ENCODE data around the gene WDR27.

WDR27 gene

DNA sequence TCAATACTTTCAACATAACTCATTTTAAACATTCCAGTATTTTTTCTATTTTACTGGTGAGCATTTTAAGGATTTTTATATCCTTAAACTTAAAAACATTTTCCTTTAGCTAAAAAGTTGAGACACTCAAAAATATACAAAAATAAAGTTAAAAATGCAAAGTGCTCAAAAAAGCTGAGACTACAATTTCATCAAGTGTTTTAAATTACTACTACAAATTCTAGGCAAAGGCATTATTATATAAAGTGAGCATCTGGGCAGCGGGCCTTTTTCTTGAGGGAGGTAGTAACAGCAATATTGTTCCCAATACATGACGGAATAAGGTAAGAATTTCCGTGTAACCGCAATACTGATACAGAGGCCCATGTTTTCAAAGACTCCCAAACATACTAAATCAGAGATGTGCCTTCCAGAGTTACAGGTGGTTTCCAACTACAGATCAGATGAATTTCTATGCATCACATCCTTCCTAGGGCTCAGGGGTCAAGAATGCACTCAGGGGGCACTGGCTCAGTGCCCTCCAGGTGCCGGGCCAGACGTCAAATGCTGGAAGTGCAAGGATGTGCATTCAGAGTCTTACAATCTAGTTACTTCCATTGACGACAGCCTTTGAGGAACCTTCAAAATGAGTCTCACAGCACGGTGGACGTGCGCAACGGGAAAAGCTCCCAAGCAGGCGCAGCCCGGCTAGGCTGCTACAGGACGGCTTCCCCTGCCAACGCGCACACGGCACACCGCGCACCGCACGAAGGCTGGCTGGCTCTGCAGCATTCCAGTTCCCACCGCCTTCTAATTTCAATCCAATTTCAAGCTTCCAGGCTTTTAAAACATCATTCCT, 20.8 kb upstream of the WDR27 start (continued):
- TF ChIP-seq, protein P1, sequence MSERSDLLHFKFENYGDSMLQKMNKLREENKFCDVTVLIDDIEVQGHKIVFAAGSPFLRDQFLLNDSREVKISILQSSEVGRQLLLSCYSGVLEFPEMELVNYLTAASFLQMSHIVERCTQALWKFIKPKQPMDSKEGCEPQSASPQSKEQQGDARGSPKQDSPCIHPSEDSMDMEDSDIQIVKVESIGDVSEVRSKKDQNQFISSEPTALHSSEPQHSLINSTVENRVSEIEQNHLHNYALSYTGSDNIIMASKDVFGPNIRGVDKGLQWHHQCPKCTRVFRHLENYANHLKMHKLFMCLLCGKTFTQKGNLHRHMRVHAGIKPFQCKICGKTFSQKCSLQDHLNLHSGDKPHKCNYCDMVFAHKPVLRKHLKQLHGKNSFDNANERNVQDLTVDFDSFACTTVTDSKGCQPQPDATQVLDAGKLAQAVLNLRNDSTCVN (tag by site-specific recombination; optimal IDR thresholded peaks at IDR 0.05), result no peak
- peak; percentile 12 for TF ChIP-seq ZBTB8A (tag by site-specific recombination; IDR thresholded peaks at IDR 0.05)
- TF ChIP-seq BCL11B (tag by site-specific recombination; IDR thresholded peaks at IDR 0.05; ENCODE audit: low read depth), result no peak
- peak; percentile 46; the same call in 1 of the 2 replicates for TF ChIP-seq ZNF660 (tag by site-specific recombination; IDR thresholded peaks at IDR 0.05)
- no peak for TF ChIP-seq ZNF560 (tag by site-specific recombination; IDR thresholded peaks at IDR 0.05; ENCODE audit: borderline replicate concordance)
- TF ChIP-seq ZNF423 (tag by site-specific recombination; IDR thresholded peaks at IDR 0.05), result no peak
- no peak for TF ChIP-seq ZNF571 (tag by site-specific recombination; IDR thresholded peaks at IDR 0.05)
- no peak for TF ChIP-seq ZNF521 (tag by site-specific recombination; IDR thresholded peaks at IDR 0.05)
- TF ChIP-seq ZNF837 (tag by site-specific recombination; IDR thresholded peaks at IDR 0.05), result no peak
- no peak for TF ChIP-seq ZNF292 (tag by site-specific recombination; IDR thresholded peaks at IDR 0.05; ENCODE audit: borderline replicate concordance, low read depth)
- TF ChIP-seq, protein P2, sequence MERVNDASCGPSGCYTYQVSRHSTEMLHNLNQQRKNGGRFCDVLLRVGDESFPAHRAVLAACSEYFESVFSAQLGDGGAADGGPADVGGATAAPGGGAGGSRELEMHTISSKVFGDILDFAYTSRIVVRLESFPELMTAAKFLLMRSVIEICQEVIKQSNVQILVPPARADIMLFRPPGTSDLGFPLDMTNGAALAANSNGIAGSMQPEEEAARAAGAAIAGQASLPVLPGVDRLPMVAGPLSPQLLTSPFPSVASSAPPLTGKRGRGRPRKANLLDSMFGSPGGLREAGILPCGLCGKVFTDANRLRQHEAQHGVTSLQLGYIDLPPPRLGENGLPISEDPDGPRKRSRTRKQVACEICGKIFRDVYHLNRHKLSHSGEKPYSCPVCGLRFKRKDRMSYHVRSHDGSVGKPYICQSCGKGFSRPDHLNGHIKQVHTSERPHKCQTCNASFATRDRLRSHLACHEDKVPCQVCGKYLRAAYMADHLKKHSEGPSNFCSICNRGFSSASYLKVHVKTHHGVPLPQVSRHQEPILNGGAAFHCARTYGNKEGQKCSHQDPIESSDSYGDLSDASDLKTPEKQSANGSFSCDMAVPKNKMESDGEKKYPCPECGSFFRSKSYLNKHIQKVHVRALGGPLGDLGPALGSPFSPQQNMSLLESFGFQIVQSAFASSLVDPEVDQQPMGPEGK (tag by site-specific recombination; IDR thresholded peaks at IDR 0.05), result peak; percentile 37; the same call in 1 of the 2 replicates
- no peak for TF ChIP-seq REPIN1 (tag by site-specific recombination; IDR thresholded peaks at IDR 0.05; ENCODE audit: low read depth)
- no peak for TF ChIP-seq HOXC10 (CRISPR knock-in tag; IDR thresholded peaks at IDR 0.05)
- peak; percentile 28; the same call in 1 of the 2 replicates for TF ChIP-seq ZBTB20 (tag by site-specific recombination; IDR thresholded peaks at IDR 0.05)
- TF ChIP-seq ZNF677 (tag by site-specific recombination; IDR thresholded peaks at IDR 0.05), result no peak
- no peak for TF ChIP-seq SETDB1 (IDR thresholded peaks at IDR 0.05; ENCODE audit: insufficient read length, low read length)
- no peak for TF ChIP-seq SP3 (tag by site-specific recombination; IDR thresholded peaks at IDR 0.05)
- peak; percentile 57 for TF ChIP-seq KLF10 (tag by site-specific recombination; IDR thresholded peaks at IDR 0.05)
- no peak for TF ChIP-seq ZNF24 (tag by site-specific recombination; IDR thresholded peaks at IDR 0.05)
- TF ChIP-seq, protein P3, sequence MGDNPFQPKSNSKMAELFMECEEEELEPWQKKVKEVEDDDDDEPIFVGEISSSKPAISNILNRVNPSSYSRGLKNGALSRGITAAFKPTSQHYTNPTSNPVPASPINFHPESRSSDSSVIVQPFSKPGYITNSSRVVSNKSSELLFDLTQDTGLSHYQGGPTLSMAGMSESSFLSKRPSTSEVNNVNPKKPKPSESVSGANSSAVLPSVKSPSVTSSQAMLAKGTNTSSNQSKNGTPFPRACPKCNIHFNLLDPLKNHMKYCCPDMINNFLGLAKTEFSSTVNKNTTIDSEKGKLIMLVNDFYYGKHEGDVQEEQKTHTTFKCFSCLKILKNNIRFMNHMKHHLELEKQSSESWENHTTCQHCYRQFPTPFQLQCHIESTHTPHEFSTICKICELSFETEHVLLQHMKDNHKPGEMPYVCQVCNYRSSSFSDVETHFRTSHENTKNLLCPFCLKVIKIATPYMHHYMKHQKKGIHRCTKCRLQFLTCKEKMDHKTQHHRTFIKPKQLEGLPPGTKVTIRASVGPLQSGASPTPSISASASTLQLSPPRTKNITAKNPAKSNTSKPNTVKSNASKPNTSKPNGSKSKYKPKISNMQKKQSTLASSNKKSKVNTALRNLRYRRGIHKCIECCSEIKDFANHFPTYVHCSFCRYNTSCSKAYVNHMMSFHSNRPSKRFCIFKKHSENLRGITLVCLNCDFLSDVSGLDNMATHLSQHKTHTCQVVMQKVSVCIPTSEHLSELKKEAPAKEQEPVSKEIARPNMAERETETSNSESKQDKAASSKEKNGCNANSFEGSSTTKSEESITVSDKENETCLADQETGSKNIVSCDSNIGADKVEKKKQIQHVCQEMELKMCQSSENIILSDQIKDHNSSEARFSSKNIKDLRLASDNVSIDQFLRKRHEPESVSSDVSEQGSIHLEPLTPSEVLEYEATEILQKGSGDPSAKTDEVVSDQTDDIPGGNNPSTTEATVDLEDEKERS (tag by site-specific recombination; IDR thresholded peaks at IDR 0.05), result no peak
- TF ChIP-seq HOXD13 (CRISPR knock-in tag; IDR thresholded peaks at IDR 0.05; ENCODE audit: borderline replicate concordance), result no peak
- TF ChIP-seq GLIS1 (tag by site-specific recombination; IDR thresholded peaks at IDR 0.05), result peak; percentile 32; the same call in 1 of the 2 replicates
- TF ChIP-seq ZNF529 (tag by site-specific recombination; IDR thresholded peaks at IDR 0.05; ENCODE audit: insufficient replicate concordance), result no peak
- TF ChIP-seq ZNF596 (tag by site-specific recombination; IDR thresholded peaks at IDR 0.05), result no peak
- TF ChIP-seq ZNF621 (tag by site-specific recombination; IDR thresholded peaks at IDR 0.05), result no peak
- TF ChIP-seq ZNF239 (tag by site-specific recombination; IDR thresholded peaks at IDR 0.05), result no peak
- TF ChIP-seq MYNN (tag by site-specific recombination; IDR thresholded peaks at IDR 0.05; ENCODE audit: borderline replicate concordance), result no peak
- TF ChIP-seq YY2 (tag by site-specific recombination; IDR thresholded peaks at IDR 0.05), result no peak
- TF ChIP-seq ZNF48 (tag by site-specific recombination; IDR thresholded peaks at IDR 0.05), result no peak
- no peak for TF ChIP-seq ZNF830 (tag by site-specific recombination; IDR thresholded peaks at IDR 0.05; ENCODE audit: low read depth)
- TF ChIP-seq, protein P4, sequence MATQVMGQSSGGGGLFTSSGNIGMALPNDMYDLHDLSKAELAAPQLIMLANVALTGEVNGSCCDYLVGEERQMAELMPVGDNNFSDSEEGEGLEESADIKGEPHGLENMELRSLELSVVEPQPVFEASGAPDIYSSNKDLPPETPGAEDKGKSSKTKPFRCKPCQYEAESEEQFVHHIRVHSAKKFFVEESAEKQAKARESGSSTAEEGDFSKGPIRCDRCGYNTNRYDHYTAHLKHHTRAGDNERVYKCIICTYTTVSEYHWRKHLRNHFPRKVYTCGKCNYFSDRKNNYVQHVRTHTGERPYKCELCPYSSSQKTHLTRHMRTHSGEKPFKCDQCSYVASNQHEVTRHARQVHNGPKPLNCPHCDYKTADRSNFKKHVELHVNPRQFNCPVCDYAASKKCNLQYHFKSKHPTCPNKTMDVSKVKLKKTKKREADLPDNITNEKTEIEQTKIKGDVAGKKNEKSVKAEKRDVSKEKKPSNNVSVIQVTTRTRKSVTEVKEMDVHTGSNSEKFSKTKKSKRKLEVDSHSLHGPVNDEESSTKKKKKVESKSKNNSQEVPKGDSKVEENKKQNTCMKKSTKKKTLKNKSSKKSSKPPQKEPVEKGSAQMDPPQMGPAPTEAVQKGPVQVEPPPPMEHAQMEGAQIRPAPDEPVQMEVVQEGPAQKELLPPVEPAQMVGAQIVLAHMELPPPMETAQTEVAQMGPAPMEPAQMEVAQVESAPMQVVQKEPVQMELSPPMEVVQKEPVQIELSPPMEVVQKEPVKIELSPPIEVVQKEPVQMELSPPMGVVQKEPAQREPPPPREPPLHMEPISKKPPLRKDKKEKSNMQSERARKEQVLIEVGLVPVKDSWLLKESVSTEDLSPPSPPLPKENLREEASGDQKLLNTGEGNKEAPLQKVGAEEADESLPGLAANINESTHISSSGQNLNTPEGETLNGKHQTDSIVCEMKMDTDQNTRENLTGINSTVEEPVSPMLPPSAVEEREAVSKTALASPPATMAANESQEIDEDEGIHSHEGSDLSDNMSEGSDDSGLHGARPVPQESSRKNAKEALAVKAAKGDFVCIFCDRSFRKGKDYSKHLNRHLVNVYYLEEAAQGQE (tag by site-specific recombination; IDR thresholded peaks at IDR 0.05), result no peak
- peak; percentile 92 for TF ChIP-seq FEZF1 (tag by site-specific recombination; IDR thresholded peaks at IDR 0.05)

Data from HEK293 (cell line).